Measurements from ENCODE around the gene UBB. TPM values are rescaled to one million over a fixed set of nuclear protein-coding genes. Genes with fewer than 3 reads are reported as not detected.

Gene UBB
- total RNA-seq: 1,000 to 10,000 TPM; 1,151 to 1,430 TPM
- 1,000 to 10,000 TPM; 1,641 to 2,150 (median 1,838) TPM for polyA plus RNA-seq (ENCODE audit: insufficient read length in 6 of 6)
- long read RNA-seq, donor 1, transcript UBB-201 (2 exons, 1,225 nt): major isoform, 1,393 of 1,673 reads
- long read RNA-seq, donor 1, partial matches to known transcripts: 272 of 1,673 reads
- long read RNA-seq, donor 1, other reads (novel, unspliced or antisense): 0 of 1,673 reads
- long read RNA-seq, donor 2, transcript UBB-203 (2 exons, 1,012 nt): minor isoform, 5 of 828 reads
- long read RNA-seq, donor 2, transcript UBB-201 (2 exons, 1,225 nt): major isoform, 807 of 828 reads
- long read RNA-seq, donor 2, partial matches to known transcripts: 0 of 828 reads
- long read RNA-seq, donor 2, other reads (novel, unspliced or antisense): 9 of 828 reads
- long read RNA-seq, donor 3, transcript UBB-201 (2 exons, 1,225 nt): major isoform, 741 of 753 reads
- long read RNA-seq, donor 3, partial matches to known transcripts: 6 of 753 reads
- long read RNA-seq, donor 3, other reads (novel, unspliced or antisense): 0 of 753 reads
- long read RNA-seq, donor 4, transcript UBB-201 (2 exons, 1,225 nt): major isoform, 1,039 of 1,054 reads
- long read RNA-seq, donor 4, partial matches to known transcripts: 0 of 1,054 reads
- long read RNA-seq, donor 4, other reads (novel, unspliced or antisense): 11 of 1,054 reads
- long read RNA-seq, donor 5, transcript UBB-201 (2 exons, 1,225 nt): major isoform, 964 of 972 reads
- long read RNA-seq, donor 5, partial matches to known transcripts: 0 of 972 reads
- long read RNA-seq, donor 5, other reads (novel, unspliced or antisense): 0 of 972 reads
- long read RNA-seq, donor 6, transcript UBB-201 (2 exons, 1,225 nt): major isoform, 616 of 623 reads
- long read RNA-seq, donor 6, partial matches to known transcripts: 0 of 623 reads
- long read RNA-seq, donor 6, other reads (novel, unspliced or antisense): 0 of 623 reads
- long read RNA-seq, donor 7, transcript UBB-201 (2 exons, 1,225 nt): major isoform, 310 of 317 reads
- long read RNA-seq, donor 7, partial matches to known transcripts: 0 of 317 reads
- long read RNA-seq, donor 7, other reads (novel, unspliced or antisense): 0 of 317 reads
- long read RNA-seq, donor 8, transcript UBB-201 (2 exons, 1,225 nt): major isoform, 435 of 447 reads
- long read RNA-seq, donor 8, partial matches to known transcripts: 0 of 447 reads
- long read RNA-seq, donor 8, other reads (novel, unspliced or antisense): 5 of 447 reads
- long read RNA-seq, donor 9, transcript UBB-201 (2 exons, 1,225 nt): major isoform, 8 of 8 reads
- long read RNA-seq, donor 9, partial matches to known transcripts: 0 of 8 reads
- long read RNA-seq, donor 9, other reads (novel, unspliced or antisense): 0 of 8 reads
- long read RNA-seq, donor 10, transcript UBB-201 (2 exons, 1,225 nt): major isoform, 801 of 808 reads
- long read RNA-seq, donor 10, partial matches to known transcripts: 5 of 808 reads
- long read RNA-seq, donor 10, other reads (novel, unspliced or antisense): 1 of 808 reads
- long read RNA-seq, donor 11: 0 reads
- long read RNA-seq, donor 12, transcript UBB-201 (2 exons, 1,225 nt): major isoform, 594 of 601 reads
- long read RNA-seq, donor 12, transcript UBB-203 (2 exons, 1,012 nt): minor isoform, 5 of 601 reads
- long read RNA-seq, donor 12, partial matches to known transcripts: 0 of 601 reads
- long read RNA-seq, donor 12, other reads (novel, unspliced or antisense): 0 of 601 reads

- no peaks in the 10 kb centered on the region for H3K9me3 ChIP-seq
- intact Hi-C loops (cut with DNase I): no loop called here
- TF ChIP-seq CTCF (IDR thresholded peaks at IDR 0.05): no peak
- ATAC-seq: peak; percentile 96
- no peaks in the 10 kb centered on the region for H3K27me3 ChIP-seq
- H3K4me1 ChIP-seq: peaks cover 16 to 46% of the 10 kb centered on the region in 2 donors
- peak within 1 kb of the TSS; percentile 92 to 98 for H3K27ac ChIP-seq
- peak; percentile 97 to 99 (median 98) for DNase-seq
- H3K36me3 ChIP-seq: peaks cover 0 to 22% of the 10 kb centered on the region in 2 donors
- peak within 1 kb of the TSS; percentile 51 to 77 for H3K4me3 ChIP-seq
Observed at GRCh38 chr17:16380640-16381495, at the start of gene UBB. Gene UBB (plus strand): TSS chr17:16381091. CDS start chr17:16381908, 817 bp downstream.

GRCh38 chr17:16338391-16338790 lies 42.5 kb upstream of the UBB start:
- Histone ChIP-seq H3K4me3 (no peak overlapping the region), H3K4me1 (no peaks in the 10 kb centered on the region), H3K9me3 (no peaks in the 10 kb centered on the region), H3K36me3 (peaks cover 0 to 11% of the 10 kb centered on the region in 2 donors), H3K27me3 (no peaks in the 10 kb centered on the region), H3K27ac (no peak overlapping the region)
- DNase-seq: no peak
- no peak for ATAC-seq
- intact Hi-C loops (cut with DNase I): no loop called here
- TF ChIP-seq CTCF (IDR thresholded peaks at IDR 0.05): no peak

GRCh38 chr17:16339402-16339801 lies 41.5 kb upstream of the UBB start:
- no peak for TF ChIP-seq CTCF (IDR thresholded peaks at IDR 0.05)
- no peak overlapping the region for H3K27ac ChIP-seq
- H3K4me1 ChIP-seq: no peaks in the 10 kb centered on the region
- ATAC-seq (no peak), DNase-seq (no peak)
- peaks cover 0 to 17% of the 10 kb centered on the region in 2 donors for H3K36me3 ChIP-seq
- intact Hi-C loops (cut with DNase I): no loop called here
- H3K4me3 ChIP-seq: no peak overlapping the region
- H3K9me3 ChIP-seq: no peaks in the 10 kb centered on the region
- no peaks in the 10 kb centered on the region for H3K27me3 ChIP-seq

- H3K9me3 ChIP-seq: no peaks in the 10 kb centered on the region
- no peaks in the 10 kb centered on the region for H3K27me3 ChIP-seq
- peaks cover 0 to 17% of the 10 kb centered on the region in 2 donors for H3K36me3 ChIP-seq
- no peak overlapping the region for H3K4me3 ChIP-seq
- H3K4me1 ChIP-seq: no peaks in the 10 kb centered on the region
- TF ChIP-seq CTCF (IDR thresholded peaks at IDR 0.05): no peak
- no peak overlapping the region for H3K27ac ChIP-seq
- intact Hi-C loops (cut with DNase I): no loop called here
- DNase-seq (no peak), ATAC-seq (no peak)
Observed at GRCh38 chr17:16339959-16340358, 40.9 kb upstream of the UBB start.

Measured in left lung (tissue), 14 donors.